A673 (cell line): Measurements from ENCODE around the gene SLC22A5. TPM values are rescaled to one million over a fixed set of nuclear protein-coding genes. Genes with fewer than 3 reads are reported as not detected.

Source experiments
- BruUV-seq: library from RNA; stranded (reverse); fragments of 400-500 nt; replicated peaks from 2 replicates; lab custom pipeline; 2021; lab: Mats Ljungman, UMichigan
- CTCF ChIA-PET: fragments of 300-600 bp; sonication (Branson Sonifier 250); formaldehyde crosslinking; loops from one replicate; lab custom pipeline; 2022; ENCODE audit warnings: antibody characterized with exemption; lab: Charles Lee
- POLR2A ChIA-PET: fragments of 300-600 bp; sonication (Branson Sonifier 250); formaldehyde crosslinking; loops from one replicate; lab custom pipeline; 2022; ENCODE audit warnings: antibody characterized with exemption; ENCODE audit not compliant: low non-redundant PET; lab: Charles Lee
- DNase-seq: peaks from one replicate; pipeline ENCODE4 v3.0.0-alpha.2; 2015; ENCODE audit warnings: low spot score
- H3K27ac ChIP-seq: fragments of 200-600 bp; sonication (generic); 2 replicates; pipeline ENCODE4 v1.5.1; 2016; ENCODE audit warnings: mixed run types, low read depth, mild to moderate bottlenecking, mixed read lengths, antibody characterized with exemption, low read length; ENCODE audit not compliant: poor library complexity, severe bottlenecking
- H3K27me3 ChIP-seq: fragments of 200-600 bp; sonication (generic); replicated peaks from 2 replicates; pipeline ENCODE4 v1.6.1; 2017; ENCODE audit warnings: mixed run types, low read depth, mild to moderate bottlenecking, mixed read lengths, antibody characterized with exemption, low read length; ENCODE audit not compliant: insufficient read depth, poor library complexity
- H3K36me3 ChIP-seq: fragments of 200-600 bp; sonication (generic); 2 replicates; pipeline ENCODE4 v1.6.1; 2016; ENCODE audit warnings: mixed run types, mild to moderate bottlenecking, mixed read lengths, antibody characterized with exemption, low read length; ENCODE audit not compliant: insufficient read depth, poor library complexity, severe bottlenecking
- H3K4me1 ChIP-seq: fragments of 200-600 bp; sonication (generic); 2 replicates; pipeline ENCODE4 v1.6.1; 2017; ENCODE audit warnings: mixed run types, mild to moderate bottlenecking, mixed read lengths, antibody characterized with exemption, low read length; ENCODE audit not compliant: insufficient read depth, poor library complexity, severe bottlenecking
- H3K4me3 ChIP-seq: fragments of 200-600 bp; sonication (generic); 2 replicates; pipeline ENCODE4 v1.5.1; 2016; ENCODE audit warnings: low read depth, mixed run types, mild to moderate bottlenecking, mixed read lengths, low read length; ENCODE audit not compliant: poor library complexity, severe bottlenecking
- H3K9me3 ChIP-seq: fragments of 200-600 bp; sonication (generic); 2 replicates; pipeline ENCODE4 v1.6.1; 2016; ENCODE audit warnings: mixed run types, low read depth, mild to moderate bottlenecking, mixed read lengths, antibody characterized with exemption, low read length; ENCODE audit not compliant: poor library complexity, severe bottlenecking
- CTCF ChIP-seq: fragments of 300-800, 200-600 bp; sonication (generic); conservative IDR thresholded peaks from 2 replicates; pipeline ENCODE4 v1.5.1; 2017; ENCODE audit warnings: low read depth, mild to moderate bottlenecking, antibody characterized with exemption, low read length, moderate library complexity, mixed read lengths
- EZH2 ChIP-seq: fragments of 200-600 bp; sonication (generic); IDR thresholded peaks from 2 replicates; pipeline ENCODE4 v1.6.1; 2017; ENCODE audit warnings: borderline replicate concordance, low read depth, mild to moderate bottlenecking, mixed read lengths, antibody characterized with exemption, low read length; ENCODE audit not compliant: poor library complexity, severe bottlenecking
- intact Hi-C: fragments of 100-400 bp; cut with micrococcal nuclease; formaldehyde crosslinking; loops from one replicate; pipeline ENCODE4 v1.10.0; 2022; ENCODE audit not compliant: unreplicated experiment
- total RNA-seq: library from RNA; stranded (reverse); gene quantifications from 2 replicates; pipeline ENCODE4 v1.2.3, GENCODE V29; 2021

SLC22A5 gene
- total RNA-seq, 1 experiment from 2014 or later, result 3.0 TPM

GRCh38 chr5:132339502-132339901, 30.0 kb upstream of the SLC22A5 start:
- intact Hi-C loops, result no loop called here
- Histone ChIP-seq H3K4me3 (no peak overlapping the region), H3K27me3 (no peaks in the 10 kb centered on the region), H3K4me1 (no peaks in the 10 kb centered on the region), H3K27ac (no peak overlapping the region), H3K9me3 (no peaks in the 10 kb centered on the region), H3K36me3 (no peaks in the 10 kb centered on the region)
- ChIA-PET CTCF (no interaction called here), POLR2A (no interaction called here)
- DNase-seq, result no peak
- BruUV-seq, result no TSS peak
- TF ChIP-seq CTCF, result no peak
- TF ChIP-seq EZH2, result no peak

GRCh38 chr5:132342291-132343180, 27.0 kb upstream of the SLC22A5 start:
- CTCF ChIA-PET, result no interaction called here
- Histone ChIP-seq H3K4me3 (no peak overlapping the region), H3K27me3 (no peaks in the 10 kb centered on the region), H3K36me3 (no peaks in the 10 kb centered on the region), H3K9me3 (no peaks in the 10 kb centered on the region), H3K4me1 (no peaks in the 10 kb centered on the region), H3K27ac (no peak overlapping the region)
- intact Hi-C loops, result no loop called here
- no peak for TF ChIP-seq EZH2
- no peak for TF ChIP-seq CTCF
- POLR2A ChIA-PET, result no interaction called here
- DNase-seq, result no peak
- no TSS peak for BruUV-seq

- no peak overlapping the region for H3K4me3 ChIP-seq
- DNase-seq, result no peak
- no peaks in the 10 kb centered on the region for H3K9me3 ChIP-seq
- ChIA-PET CTCF (interaction anchor here (0.6 kb wide), 1 partner anchor 35 kb away, joined by 5 read pairs; no protein-coding TSS in a partner anchor), POLR2A (no interaction called here)
- no peaks in the 10 kb centered on the region for H3K27me3 ChIP-seq
- H3K4me1 ChIP-seq, result no peaks in the 10 kb centered on the region
- no TSS peak for BruUV-seq
- H3K36me3 ChIP-seq, result no peaks in the 10 kb centered on the region
- no peak overlapping the region for H3K27ac ChIP-seq
- intact Hi-C loops, result no loop called here
- no peak for TF ChIP-seq CTCF
- TF ChIP-seq EZH2, result no peak
These were observed 24.6 kb upstream of the SLC22A5 start for GRCh38 chr5:132344775-132345514.
